GM21367 (cell line): ENCODE measurements around the gene FADS6.

Source experiments
- ATAC-seq: cut with Tn5 transposase; IDR thresholded peaks from one replicate; pipeline ENCODE4 v1.9.1; 2021; ENCODE audit not compliant: unreplicated experiment

FADS6 gene

DNA sequence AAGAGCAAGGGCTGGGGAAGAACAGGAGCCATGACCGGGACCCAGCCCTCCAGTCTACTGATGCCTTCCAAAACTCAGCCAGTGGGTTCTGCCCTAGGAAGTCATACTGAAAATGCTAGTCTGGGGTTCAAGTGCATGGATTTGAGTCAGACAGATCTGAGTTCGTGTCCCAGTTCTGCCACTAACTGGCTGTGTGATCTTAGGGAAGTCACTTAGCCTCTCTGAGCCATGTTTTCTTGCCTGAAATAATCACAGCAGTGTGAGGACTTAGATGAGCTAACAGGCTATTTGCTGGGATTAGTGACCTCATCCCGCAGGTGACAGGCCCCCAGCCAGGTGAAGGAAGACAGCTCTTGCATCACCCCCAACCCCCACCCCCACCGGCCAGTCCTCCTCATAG is 38.1 kb downstream of the FADS6 start:
- no peak for ATAC-seq

DNA sequence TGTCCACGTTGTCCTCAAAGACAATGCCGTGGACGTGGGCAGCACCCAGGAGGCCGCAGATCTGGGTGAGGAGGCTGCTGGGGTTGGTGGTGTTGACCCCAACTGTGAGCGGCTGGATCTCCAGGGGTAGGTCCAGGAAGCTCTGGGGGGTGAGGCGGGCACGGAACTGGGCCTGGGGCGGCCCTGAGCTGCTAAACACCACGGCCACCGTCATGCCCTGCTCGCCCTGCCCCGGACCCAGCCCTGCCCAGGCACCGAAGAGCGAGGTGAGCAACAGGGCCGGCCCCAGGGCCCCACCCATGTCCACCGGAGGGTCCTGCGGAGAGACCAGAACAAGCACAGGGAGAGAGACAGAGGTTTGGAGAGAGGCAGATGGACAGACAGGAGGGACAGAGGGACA is 38.6 kb downstream of the FADS6 start:
- no peak for ATAC-seq

DNA sequence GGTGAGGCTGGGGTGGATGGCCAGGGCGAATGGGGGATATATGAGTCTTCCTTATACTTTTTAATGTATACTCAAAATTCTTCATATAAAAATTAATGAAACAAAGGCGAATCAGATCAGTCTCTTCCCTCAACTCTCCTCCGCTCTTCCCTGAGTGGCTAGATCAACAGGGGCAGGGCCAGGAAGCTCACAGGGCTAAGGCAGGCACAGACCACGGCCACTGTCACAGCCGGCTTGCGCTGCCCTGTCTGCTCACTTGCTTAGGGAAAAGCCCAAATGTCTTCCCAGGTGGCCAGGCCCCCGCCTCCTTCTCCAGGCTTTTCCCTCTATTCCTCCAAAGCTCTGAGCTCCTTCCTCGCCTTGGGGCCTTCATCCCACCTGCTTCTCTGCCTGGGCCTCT is 39.8 kb downstream of the FADS6 start:
- no peak for ATAC-seq

DNA sequence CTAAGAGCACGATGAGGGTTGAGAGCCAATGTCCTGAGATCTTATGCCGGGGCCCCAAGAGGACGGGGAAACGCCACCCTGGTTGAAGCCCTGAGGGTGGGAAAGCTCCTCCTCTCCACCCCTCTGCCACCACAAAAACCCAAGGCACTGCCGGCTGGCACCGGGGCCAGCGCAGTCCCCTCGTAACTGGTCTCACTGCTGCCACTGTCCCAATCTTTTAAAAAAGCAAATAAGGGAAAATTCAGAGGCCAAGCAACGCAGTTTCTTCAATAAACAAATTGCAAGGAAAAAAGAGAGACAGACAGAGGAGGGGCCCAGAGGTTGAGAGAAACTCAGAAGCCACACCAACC is 40.4 kb downstream of the FADS6 start:
- no peak for ATAC-seq

DNA sequence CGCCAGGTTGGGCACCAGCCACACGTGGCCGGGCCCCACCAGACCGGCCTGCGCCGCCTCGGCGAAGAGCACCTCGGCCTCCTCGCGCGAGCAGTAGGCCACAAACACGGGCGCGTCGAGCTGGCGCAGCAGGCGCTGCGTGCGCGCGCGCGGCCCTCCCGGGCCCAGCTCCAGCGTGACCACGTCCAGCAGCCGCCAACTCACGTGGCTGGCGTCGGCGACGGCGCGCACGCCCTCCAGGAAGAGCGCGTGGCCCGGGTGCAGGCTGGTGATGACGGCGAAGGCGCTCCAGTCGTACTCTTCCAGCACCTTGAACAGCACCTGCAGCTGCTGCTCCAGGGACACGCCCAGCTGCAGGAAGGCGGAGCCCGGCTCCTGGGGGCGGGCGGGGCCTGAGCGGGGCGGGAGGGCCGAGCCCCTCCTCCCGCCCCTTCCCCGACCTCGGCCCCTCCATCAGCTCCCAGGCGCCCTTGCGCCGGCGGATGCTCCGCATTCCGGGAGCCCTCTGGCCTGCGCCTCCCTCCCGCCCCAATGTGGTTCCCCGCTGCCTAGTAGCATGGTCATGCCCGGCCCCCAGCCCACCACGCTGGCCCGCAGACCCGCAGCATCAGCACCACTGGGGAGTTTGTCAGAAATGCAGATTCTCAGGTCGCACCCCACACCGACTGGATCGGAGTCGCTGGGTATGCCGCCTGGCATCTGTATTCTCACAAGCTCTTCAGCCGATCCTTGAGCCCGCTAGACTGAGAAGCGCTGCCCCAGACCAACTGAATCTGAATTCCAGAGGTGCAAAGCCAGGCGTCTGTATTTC is 41.0 kb downstream of the FADS6 start:
- ATAC-seq, result no peak

DNA sequence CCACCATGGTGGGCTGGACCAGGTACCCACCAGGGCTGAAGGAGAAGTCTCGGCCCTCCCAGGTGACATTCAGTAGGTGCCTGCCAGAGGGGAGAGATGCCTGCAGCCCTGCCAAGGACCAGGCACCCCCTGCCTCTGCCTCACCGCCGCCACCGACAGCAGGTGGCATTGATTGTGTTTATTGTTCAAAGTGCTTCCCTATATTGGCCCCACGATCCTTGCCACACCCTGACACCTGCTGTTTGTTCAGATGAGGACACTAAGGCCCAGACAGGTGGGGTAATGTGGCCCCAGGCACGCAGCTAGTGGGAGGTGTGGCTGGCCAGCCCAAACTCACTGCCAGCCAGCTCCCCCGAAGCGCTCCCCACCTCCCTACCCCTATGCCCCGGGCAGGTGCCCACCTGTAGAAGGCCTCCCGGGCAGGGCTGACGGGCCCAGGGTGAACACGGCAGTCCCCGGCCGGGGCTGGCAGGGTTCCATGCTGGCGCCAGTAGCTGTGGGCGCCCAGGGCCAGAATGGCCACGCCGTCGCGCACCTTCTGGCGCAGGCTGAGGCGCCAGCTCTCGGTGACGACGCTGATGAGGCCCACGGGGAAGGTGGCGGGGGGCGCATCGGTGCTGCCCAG is 41.7 kb downstream of the FADS6 start:
- ATAC-seq, result no peak

DNA sequence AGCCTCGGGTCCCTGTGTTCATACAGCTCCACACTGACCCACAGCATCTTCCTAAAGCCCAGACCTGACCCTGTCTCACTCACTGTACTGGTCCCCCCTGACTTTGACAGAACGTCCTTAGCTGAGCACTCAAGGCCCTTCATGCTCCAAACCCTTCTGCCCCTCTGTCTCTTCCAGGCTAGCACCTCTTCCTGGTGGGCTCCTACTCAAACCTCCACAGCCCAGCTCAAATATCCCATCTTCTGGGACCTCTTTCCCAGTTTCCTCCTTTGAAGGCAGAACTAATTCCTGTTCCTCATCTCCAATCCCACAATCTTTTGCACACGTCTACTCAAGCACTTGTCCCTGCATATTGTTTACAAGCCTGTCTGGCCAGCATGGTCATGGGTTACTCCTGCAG is 42.5 kb downstream of the FADS6 start:
- ATAC-seq, result no peak

DNA sequence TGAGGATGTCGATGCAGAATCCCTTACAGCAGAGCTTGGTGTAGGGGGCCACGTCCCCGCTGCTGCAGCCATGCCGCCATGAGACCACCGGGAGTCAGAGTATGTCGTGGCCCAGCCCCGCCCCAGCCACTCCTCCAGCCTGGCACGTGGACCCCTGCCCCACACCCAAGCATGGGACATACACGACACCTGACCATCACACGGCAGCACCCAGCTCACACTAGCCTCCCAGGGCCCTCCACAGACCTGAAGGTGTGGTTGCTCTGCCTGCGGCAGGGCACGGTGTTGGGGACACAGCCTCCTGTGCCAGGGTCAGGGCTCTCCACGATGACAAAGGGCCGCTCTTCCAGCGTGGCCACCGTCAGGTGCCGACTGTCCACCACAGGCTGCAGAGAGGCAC is 43.1 kb downstream of the FADS6 start:
- ATAC-seq, result no peak

DNA sequence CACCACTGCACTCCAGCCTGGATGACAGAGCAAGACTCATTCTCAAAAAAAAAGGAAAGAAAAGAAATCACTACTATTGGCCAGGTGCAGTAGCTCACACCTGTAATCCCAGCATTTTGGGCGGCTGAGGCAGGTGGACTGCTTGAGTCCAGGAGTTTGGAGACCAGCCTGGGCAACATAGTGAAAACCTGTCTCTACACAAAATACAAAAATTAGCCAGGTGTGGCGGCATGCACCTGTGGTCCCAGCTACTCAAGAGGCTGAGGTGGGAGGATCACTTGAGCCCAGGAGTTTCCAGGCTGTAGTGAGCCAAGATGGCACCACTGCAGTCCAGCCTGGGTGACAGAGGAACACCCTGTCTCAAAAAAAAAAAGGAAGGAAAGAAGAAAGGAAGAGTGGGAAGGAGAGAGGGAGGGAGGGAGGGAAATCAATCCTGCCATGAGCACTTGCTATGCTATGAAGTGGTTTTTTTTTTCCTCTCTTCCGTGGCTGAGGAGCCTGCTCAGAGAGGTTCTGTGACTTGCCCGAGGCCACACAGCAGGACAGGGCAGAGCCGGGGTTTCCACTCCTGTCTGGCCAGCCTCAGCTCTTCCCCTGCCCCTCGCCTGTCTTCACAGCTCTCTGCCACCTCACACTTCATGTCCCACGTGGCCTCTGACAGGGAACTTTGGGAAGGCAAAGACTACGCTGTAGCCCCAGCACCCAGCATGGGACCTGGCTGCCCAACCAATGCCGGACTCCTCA is 44.6 kb downstream of the FADS6 start:
- no peak for ATAC-seq

DNA sequence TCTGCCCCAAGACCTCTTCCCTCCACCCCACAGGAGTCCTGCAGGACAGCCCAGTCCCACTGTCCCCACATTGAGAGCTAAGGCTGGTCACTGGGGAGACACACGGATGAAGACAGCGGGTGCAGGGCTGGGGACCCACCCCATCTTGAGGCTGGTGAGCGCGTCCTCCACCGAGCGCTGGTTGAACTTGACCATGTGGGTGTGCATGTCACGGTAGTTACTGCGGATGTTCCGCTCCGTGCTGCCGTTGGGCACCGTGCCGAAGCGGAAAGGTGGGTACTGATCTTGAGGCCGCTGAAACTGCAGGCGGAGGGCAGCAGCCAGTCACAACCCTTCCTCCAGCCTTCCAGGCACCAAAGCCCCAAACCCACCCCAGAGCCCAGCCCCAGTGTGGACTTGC is 46.8 kb downstream of the FADS6 start:
- no peak for ATAC-seq

DNA sequence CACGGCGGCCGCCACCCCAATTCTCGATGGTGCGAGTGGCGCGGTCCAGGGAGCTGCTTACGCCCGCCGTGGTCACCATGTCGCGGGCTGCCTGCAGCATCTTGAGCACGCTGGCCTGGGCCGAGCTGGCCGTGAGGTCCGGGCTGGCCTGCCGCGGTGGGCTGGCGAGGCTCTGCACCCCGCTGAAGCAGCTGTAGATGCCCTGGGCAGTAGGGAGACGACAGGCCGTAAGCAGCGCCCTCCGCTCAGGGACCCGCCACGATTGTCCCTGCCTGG is 50.1 kb downstream of the FADS6 start:
- no peak for ATAC-seq

DNA sequence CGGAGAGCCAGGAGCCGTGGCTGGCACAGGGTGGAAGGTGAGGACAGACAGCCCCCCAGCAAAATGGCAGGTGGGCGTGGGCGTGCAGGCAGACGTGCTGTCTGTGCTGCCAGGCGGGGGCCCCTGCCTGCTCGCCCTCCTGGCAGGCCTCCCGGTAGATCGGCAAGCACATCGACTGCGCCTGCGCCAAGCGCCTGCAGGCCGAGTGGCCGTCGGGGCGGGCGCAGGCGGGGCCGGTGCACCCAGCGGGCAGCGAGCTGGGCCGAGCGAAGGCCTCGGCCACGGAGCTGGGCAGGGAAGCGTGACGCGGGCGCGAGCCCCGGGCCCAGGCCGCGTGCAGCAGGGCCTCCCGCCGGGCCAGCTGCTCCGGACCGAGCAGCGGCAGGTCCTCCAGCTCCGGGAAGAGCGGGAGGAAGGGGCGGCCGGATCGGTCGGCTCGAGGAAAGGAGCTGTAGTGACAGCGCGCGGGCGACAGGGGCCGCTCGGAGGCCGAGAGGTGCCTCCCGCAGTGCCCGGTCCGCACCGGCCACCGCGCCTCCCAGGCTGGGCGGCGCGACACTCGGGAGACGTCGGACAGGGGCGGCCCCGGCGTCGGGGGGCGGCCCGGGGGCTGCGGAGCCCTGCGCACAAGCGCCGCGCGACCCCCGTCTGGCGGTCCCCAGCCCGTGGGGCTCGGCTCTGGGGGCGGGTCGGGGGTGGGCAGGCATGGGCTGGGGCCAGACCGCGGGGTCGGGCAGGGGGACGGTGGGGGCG is 50.7 kb downstream of the FADS6 start:
- ATAC-seq, result no peak

DNA sequence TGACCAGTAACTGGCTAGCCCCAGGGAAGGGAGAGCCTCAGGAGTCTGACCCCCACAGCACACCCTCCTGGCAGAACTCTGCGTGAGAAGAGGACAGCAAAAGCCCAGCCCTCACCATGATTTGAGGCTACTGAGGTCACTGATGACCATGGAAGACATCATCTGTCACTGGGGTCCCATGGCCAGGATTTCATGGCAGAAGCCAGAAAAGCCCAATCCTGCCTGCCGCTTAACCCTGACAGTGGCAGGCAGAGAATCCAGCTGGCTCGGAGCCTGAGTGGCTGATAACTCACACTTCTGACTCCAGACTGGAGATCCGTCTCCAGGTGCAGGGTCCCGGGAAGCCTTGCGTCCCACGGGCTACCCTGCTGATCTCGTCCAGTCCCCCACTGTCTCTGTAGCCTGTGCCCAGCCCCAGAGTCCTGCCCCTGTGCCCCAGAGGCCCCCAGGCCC is 51.3 kb downstream of the FADS6 start:
- no peak for ATAC-seq

DNA sequence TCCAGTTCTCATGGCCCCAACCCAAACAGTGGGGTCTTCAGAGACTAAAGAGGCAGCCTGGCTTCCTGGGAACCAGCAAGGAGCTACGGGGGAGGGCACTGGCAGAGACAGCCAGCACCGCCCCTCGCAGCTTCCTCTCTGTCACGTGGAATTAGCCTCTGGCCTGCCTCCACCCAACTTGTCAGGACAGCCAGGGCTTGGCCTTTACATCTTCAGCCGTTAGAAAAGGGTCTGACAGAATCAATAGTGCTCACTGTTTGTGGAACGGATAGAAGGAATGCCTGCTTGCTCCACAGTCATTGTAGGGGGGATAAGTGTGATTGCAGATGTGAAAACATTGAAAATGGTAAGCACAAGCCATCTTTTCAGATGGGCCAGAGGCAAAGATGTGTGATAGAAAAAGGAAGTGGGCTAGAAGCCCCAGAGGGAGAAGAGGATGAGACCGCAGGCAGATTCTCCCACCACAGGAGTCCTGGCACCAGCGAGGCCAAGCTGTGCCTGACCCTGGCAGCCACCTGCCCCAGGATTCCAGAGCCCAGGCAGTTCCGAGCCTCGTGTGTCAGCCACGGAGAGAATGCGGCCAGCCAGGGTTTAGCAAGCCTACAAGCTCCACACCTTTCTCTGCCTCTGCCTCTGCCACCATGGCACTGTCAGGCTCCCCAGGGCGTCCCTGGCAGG is 52.3 kb downstream of the FADS6 start:
- ATAC-seq, result no peak

DNA sequence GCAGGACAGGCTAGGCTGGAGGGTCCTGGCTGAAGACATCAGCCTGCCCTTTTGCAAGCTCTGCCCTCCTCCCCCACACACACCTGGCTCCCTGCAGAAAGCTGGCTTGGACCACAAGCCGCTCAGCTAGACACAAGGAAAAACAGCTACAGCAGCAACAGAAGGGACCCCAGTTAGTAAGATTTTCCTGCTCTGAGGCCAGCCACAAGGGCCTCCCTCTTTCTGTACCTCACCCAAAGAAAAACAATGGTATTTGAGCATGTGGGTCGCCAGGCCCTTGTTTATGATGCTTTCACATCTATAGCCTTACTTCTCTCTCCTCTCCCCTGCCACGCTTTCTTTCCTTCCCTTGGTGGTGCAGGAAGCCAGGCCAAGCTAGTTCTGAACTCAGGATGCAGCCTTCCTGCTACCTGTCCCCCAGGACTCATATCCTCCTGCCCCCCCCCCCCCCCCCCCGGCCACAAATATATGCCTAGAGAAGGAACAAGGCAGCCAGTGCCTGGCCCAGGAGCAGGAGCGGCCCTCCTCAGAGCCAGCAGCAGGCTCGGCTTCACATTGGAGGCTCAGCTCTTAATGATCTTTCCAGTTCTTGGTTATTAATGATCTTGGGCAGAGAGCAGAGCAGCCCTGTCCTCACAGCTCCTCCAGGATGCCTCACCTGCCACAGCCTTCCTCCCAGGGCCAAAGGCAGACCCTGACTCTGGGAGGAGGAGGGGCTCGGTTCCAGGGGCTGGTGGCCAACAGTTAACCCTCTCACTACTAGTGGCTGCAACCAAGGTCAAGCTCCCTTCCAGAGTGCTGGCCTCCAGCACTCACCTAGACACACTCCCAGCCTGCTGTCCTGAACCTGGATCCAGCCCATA is 53.2 kb downstream of the FADS6 start:
- ATAC-seq, result no peak

DNA sequence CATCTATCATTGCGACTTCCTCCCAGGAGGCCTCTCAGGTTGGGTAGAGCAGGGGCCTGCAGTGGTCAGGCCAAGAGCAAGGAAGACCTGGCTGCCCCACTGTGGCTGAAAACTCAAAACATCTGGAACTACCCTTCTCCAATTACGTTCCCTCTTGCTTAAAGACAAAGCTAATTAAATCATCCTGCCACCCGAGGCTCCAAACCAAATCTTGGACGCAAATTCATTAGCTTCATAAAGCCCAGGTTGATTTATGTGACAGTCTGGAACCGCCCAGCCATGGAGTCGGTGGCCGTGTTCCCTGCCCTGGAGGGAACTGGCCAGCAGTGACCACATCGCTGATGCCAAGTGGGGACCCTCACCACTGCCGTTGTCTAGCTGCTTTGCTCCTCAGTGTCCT is 55.2 kb downstream of the FADS6 start:
- no peak for ATAC-seq

DNA sequence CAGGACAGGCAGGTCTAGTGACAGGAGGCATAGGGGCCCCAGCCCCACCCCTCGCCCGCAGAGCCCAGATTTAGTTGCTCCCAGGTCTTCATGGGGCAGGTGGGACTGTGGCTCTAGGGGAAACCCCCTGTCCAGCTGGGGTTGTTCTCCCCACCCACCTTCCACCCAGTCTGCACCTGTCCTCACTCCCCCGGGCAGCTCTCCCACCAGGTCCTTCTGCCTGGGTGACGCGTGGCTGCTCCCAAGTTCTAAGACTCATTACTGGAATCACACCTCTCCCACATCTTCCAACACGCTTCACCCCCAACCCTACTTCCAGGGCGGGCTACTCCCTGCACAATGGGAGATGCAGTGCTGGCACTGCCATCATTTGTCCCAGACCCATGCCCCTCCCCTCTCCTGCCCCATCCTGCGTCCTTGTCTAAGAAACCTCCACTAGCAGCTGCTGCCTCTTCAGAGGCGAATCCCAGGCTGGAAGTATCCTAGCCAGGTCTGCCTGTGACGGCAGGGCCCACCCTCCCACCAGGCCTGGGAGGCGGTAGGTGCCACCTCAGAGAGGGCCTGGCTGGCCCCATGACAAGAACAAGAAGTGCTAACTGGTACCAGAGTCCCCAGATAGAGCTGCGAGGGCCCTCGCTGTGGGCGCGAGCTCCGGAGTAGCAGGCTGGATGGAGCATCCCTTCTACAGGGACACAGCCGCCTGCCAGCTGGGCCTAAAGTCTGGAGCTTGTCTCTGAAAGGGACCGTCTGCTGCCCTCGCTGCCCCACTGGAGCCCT is 56.6 kb downstream of the FADS6 start:
- ATAC-seq, result no peak

DNA sequence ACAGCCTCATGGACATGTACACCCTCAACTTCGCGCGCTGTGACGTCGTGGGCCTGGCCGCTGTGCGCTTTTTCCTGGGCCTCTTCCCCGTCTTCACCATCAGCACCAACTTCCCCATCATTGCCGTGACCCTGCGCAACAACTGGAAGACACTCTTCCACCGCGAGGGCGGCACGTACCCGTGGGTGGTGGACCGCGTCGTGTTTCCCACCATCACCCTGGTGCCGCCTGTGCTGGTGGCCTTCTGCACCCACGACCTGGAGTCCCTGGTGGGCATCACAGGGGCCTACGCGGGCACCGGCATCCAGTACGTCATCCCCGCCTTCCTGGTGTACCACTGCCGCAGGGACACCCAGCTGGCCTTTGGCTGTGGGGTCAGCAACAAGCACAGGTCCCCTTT is 57.2 kb downstream of the FADS6 start:
- no peak for ATAC-seq
